Epithelial cell of esophagus (primary cell): ENCODE measurements around the gene DRD2.

ENCODE experiments used
- DNase-seq: peaks from one replicate; pipeline ENCODE4 v3.0.0; 2010; ENCODE audit warnings: low read depth
- H3K4me3 ChIP-seq: 2 replicates; pipeline ENCODE4 v1.5.1; 2011; ENCODE audit warnings: mild to moderate bottlenecking, low read length, control low read depth
- TF ChIP-seq, protein P1 (sequence below): IDR thresholded peaks from 2 replicates; pipeline ENCODE4 v1.5.1; 2011; ENCODE audit warnings: low read depth, mild to moderate bottlenecking, low read length, control low read depth, inconsistent platforms; ENCODE audit not compliant: insufficient read depth; ENCODE audit errors: missing control alignments

DRD2 gene

GRCh38 chr11:113497066-113497910, 22.1 kb upstream of the DRD2 start:
- TF ChIP-seq, protein P1, sequence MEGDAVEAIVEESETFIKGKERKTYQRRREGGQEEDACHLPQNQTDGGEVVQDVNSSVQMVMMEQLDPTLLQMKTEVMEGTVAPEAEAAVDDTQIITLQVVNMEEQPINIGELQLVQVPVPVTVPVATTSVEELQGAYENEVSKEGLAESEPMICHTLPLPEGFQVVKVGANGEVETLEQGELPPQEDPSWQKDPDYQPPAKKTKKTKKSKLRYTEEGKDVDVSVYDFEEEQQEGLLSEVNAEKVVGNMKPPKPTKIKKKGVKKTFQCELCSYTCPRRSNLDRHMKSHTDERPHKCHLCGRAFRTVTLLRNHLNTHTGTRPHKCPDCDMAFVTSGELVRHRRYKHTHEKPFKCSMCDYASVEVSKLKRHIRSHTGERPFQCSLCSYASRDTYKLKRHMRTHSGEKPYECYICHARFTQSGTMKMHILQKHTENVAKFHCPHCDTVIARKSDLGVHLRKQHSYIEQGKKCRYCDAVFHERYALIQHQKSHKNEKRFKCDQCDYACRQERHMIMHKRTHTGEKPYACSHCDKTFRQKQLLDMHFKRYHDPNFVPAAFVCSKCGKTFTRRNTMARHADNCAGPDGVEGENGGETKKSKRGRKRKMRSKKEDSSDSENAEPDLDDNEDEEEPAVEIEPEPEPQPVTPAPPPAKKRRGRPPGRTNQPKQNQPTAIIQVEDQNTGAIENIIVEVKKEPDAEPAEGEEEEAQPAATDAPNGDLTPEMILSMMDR: no peak
- DNase-seq: no peak
- H3K4me3 ChIP-seq: no peak overlapping the region

- TF ChIP-seq, protein P1: no peak
- no peak for DNase-seq
- H3K4me3 ChIP-seq: no peak overlapping the region
Observed at GRCh38 chr11:113496026-113496651, 20.9 kb upstream of the DRD2 start.

DNA sequence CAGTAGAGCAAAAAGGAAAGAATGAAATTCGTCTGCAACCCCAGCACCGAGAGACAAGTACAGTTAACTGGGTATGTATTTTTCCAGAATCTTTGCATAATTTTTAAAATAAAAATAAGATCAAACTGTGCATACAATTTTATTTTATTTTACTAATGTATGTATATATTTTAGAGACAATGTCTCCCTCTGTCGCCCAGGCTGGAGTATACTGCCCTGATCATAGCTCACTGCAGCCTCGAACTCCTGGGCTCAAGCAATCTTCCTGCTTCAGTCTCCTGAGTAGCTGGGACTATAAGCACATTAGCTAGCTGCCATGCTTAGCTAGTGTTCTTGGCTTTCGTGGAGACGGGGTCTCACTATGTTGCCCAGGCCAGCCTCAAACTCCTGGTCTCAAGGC, 18.8 kb upstream of the DRD2 start:
- DNase-seq: no peak
- TF ChIP-seq, protein P1: peak; percentile 36
- no peak overlapping the region for H3K4me3 ChIP-seq

DNA sequence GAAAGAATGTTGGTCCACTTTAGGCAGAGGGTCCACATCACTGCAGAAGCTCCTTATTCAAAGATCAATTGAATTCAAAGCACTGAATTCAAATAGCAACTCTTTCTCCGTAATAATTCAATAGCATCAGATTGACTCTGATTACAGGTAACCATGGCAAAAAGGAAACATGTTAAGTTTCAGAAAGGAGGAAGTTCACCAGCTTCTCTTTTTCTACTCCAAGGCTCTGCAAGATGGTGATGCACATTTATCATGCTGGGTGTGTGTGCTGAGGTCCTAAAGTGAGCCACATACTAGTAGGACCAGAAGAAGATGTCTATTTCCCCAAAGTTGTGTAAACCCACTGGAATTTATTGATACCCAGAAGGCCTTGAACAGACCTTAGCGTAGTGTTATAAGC, 18.0 kb upstream of the DRD2 start:
- DNase-seq: no peak
- TF ChIP-seq, protein P1: no peak
- no peak overlapping the region for H3K4me3 ChIP-seq

GRCh38 chr11:113488931-113489351, 13.7 kb upstream of the DRD2 start:
- no peak overlapping the region for H3K4me3 ChIP-seq
- TF ChIP-seq, protein P1: no peak
- no peak for DNase-seq

DNA sequence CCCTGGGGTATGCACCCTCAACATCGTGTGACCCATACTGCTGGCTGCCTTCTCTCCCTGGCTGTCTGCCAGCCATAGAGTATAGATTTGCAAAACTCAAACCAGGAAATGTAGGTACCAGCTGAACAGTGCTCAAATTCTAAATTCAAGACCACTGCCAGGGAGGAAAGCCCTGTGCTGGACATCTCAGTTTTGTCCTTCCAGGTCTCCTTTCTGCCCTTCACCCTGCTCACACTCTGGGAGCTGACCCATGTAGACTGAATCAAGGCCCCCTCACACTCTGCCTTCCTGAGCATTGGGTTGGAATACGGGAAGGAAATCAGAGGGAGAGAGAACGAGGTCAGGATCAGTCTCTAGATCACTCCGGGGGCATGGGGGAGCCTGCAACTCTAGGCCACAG, 12.4 kb upstream of the DRD2 start:
- H3K4me3 ChIP-seq: no peak overlapping the region
- no peak for DNase-seq
- TF ChIP-seq, protein P1: no peak
